Gastroesophageal sphincter (tissue), 4 donors: ENCODE data around the gene LSM8. TPM values are rescaled to one million over a fixed set of nuclear protein-coding genes. Genes with fewer than 3 reads are reported as not detected.

Source experiments
- ATAC-seq: fragments of 150-250 bp; one replicate; pipeline ENCODE4 v1.9.1; 2016; ENCODE audit warnings: mild to moderate bottlenecking, moderate library complexity
- H3K27ac ChIP-seq, 4 donors: fragments of 200-600 bp; sonication (generic) in 3 of 4; 1 replicate in 3 of 4; 2 replicates in 1 of 4; pipeline ENCODE4 v1.5.1; 2016 to 2019
- H3K27me3 ChIP-seq: fragments of 200-600 bp; sonication (generic); one replicate; pipeline ENCODE4 v1.5.1; 2019
- H3K36me3 ChIP-seq, 2 donors: fragments of 200-600 bp; sonication (generic); one replicate each; pipeline ENCODE4 v1.5.1; 2019; ENCODE audit warnings: control low read depth in 1 of 2
- H3K4me1 ChIP-seq, 3 donors: fragments of 200-600 bp; sonication (generic); 1 replicate in 2 of 3; 2 replicates in 1 of 3; pipeline ENCODE4 v1.5.1; 2016 to 2019; ENCODE audit warnings: control low read depth in 2 of 3
- H3K4me3 ChIP-seq, 2 donors: fragments of 200-600 bp; sonication (generic); one replicate each; pipeline ENCODE4 v1.5.1; 2019; ENCODE audit warnings: mild to moderate bottlenecking in 1 of 2, moderate library complexity in 1 of 2
- H3K9me3 ChIP-seq, 3 donors: fragments of 200-600 bp; sonication (generic); one replicate each; pipeline ENCODE4 v1.5.1; 2017 to 2019; ENCODE audit warnings: control low read depth in 2 of 3
- CTCF ChIP-seq, 4 experiments: fragments of 200-600 bp in 2 of 4; fragments of 450-650 bp in 2 of 4; sonication (generic) in 1 of 4; IDR thresholded peaks; one replicate each; pipeline ENCODE4 v1.5.1; 2017 to 2019; ENCODE audit warnings: antibody characterized with exemption in 4 of 4, mild to moderate bottlenecking in 2 of 4, moderate library complexity in 2 of 4
- EP300 ChIP-seq: sonication (generic); formaldehyde crosslinking; IDR thresholded peaks from one replicate; pipeline ENCODE4 v1.6.1; 2017; ENCODE audit warnings: antibody characterized with exemption, mild to moderate bottlenecking
- POLR2A ChIP-seq, 2 donors: fragments of 450-650 bp; IDR thresholded peaks; one replicate each; pipeline ENCODE4 v1.6.1; 2017; ENCODE audit warnings: antibody characterized with exemption in 2 of 2, mild to moderate bottlenecking in 2 of 2, moderate library complexity in 1 of 2
- POLR2AphosphoS5 ChIP-seq: sonication (generic); formaldehyde crosslinking; IDR thresholded peaks from one replicate; pipeline ENCODE4 v1.6.1; 2017; ENCODE audit warnings: antibody characterized with exemption
- WGBS, 2 donors: methylation state at CpG; one replicate each; pipeline ENCODE4 v1.1.5; 2018; ENCODE audit warnings: low coverage in 1 of 2; 5-methylcytosine and 5-hydroxymethylcytosine counted together
- total RNA-seq, 4 donors: library from RNA; depleted of rRNA; stranded (reverse); fragments of >200 nt; gene quantifications; one replicate each; pipeline ENCODE4 v1.1.0, GENCODE V29; 2016

Gene LSM8
- total RNA-seq, 4 donors from 2014 or later: 18.6 to 38.6 (median 28.9) TPM

DNA sequence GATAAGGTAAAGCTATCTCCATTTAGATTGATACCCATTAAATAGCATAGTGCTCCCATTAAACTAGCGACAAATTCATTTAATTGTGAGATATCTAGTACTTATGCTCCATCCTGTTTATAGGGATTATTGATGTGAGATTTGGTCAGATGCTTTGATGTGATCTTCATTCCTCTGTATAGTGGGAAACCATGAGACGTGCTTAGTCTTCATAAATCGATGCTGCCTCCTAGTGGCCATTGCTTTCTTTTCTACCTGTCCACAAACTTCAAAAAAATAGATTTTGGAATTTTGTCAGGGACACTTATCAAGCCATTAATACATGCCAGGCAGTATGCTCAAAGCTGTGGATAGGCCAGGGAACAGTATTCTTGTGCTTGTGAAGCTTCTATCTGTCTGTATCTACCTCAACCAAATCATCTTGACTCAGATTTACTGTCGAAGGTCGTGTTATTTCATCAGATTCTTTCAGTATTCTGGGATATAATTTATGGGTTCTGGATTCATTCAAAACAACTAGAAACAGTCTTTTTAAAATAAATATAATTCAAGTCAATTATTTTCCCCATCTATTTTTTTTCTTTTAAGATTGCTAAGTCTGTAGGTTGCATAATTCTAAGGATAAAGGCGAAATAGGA lies 12.0 kb downstream of the LSM8 start:
- no peaks in the 10 kb centered on the region for H3K9me3 ChIP-seq
- WGBS, 2 donors: 69 to 76% methylated on average over 4 to 5 of the region's 6 CpGs
- no peak for TF ChIP-seq EP300
- no peak for TF ChIP-seq POLR2AphosphoS5
- peak; percentile 56 to 70 (median 60) for TF ChIP-seq CTCF (IDR thresholded peaks at IDR 0.05)
- peaks cover 0 to 14% of the 10 kb centered on the region in 2 donors for H3K36me3 ChIP-seq
- peak; percentile 77 for ATAC-seq
- no peaks in the 10 kb centered on the region for H3K27me3 ChIP-seq
- H3K4me1 ChIP-seq: no peaks in the 10 kb centered on the region
- no peak overlapping the region for H3K4me3 ChIP-seq
- no peak overlapping the region for H3K27ac ChIP-seq

- H3K27me3 ChIP-seq: no peaks in the 10 kb centered on the region
- ATAC-seq: no peak
- no peaks in the 10 kb centered on the region for H3K9me3 ChIP-seq
- WGBS, 2 donors: 23 to 59% methylated on average over 2 of the region's 2 CpGs
- no peak overlapping the region for H3K4me3 ChIP-seq
- no peak overlapping the region for H3K27ac ChIP-seq
- TF ChIP-seq CTCF (IDR thresholded peaks at IDR 0.05) (no peak), POLR2AphosphoS5 (no peak), EP300 (no peak), POLR2A (IDR thresholded peaks at IDR 0.05) (no peak)
- H3K4me1 ChIP-seq: no peaks in the 10 kb centered on the region
- no peaks in the 10 kb centered on the region for H3K36me3 ChIP-seq
Observed at GRCh38 chr7:118202061-118202460, 18.1 kb downstream of the LSM8 start.

- H3K4me3 ChIP-seq: peak overlapping the region; percentile 55 to 64
- peak; percentile 87 for ATAC-seq
- H3K36me3 ChIP-seq: no peaks in the 10 kb centered on the region
- H3K27me3 ChIP-seq: no peaks in the 10 kb centered on the region
- WGBS, 2 donors: 15 to 20% methylated on average over 3 to 28 of the region's 49 CpGs
- TF ChIP-seq EP300 (no peak), POLR2AphosphoS5 (peak; percentile 38)
- peak overlapping the region in 3 of 4 donors; percentile 61 to 70 (median 69) for H3K27ac ChIP-seq
- no peaks in the 10 kb centered on the region for H3K9me3 ChIP-seq
- peaks cover 0 to 7% (median 0%) of the 10 kb centered on the region in 3 donors for H3K4me1 ChIP-seq
Observed at GRCh38 chr7:118214051-118214832, 30.3 kb downstream of the LSM8 start.

GRCh38 chr7:118214833-118215182 lies 30.8 kb downstream of the LSM8 start:
- peak overlapping the region; percentile 55 to 64 for H3K4me3 ChIP-seq
- H3K4me1 ChIP-seq: peaks cover 0 to 7% (median 0%) of the 10 kb centered on the region in 3 donors
- no peaks in the 10 kb centered on the region for H3K9me3 ChIP-seq
- H3K27me3 ChIP-seq: no peaks in the 10 kb centered on the region
- TF ChIP-seq CTCF (IDR thresholded peaks at IDR 0.05) (no peak), POLR2A (IDR thresholded peaks at IDR 0.05) (no peak), EP300 (no peak), POLR2AphosphoS5 (no peak)
- H3K36me3 ChIP-seq: no peaks in the 10 kb centered on the region
- no peak for ATAC-seq
- WGBS, 2 donors: 20 to 39% methylated on average over 3 of the region's 3 CpGs
- H3K27ac ChIP-seq: peak overlapping the region in 3 of 4 donors; percentile 61 to 70 (median 69)

- 64 to 73% methylated on average over 1 of the region's 1 CpG for WGBS, 2 donors
- no peaks in the 10 kb centered on the region for H3K36me3 ChIP-seq
- peaks cover 0 to 7% (median 0%) of the 10 kb centered on the region in 3 donors for H3K4me1 ChIP-seq
- ATAC-seq: no peak
- H3K27ac ChIP-seq: no peak overlapping the region
- H3K27me3 ChIP-seq: no peaks in the 10 kb centered on the region
- TF ChIP-seq EP300 (no peak), CTCF (IDR thresholded peaks at IDR 0.05) (no peak), POLR2AphosphoS5 (no peak), POLR2A (IDR thresholded peaks at IDR 0.05) (no peak)
- H3K4me3 ChIP-seq: no peak overlapping the region
- no peaks in the 10 kb centered on the region for H3K9me3 ChIP-seq
Observed at GRCh38 chr7:118217210-118217619, 33.3 kb downstream of the LSM8 start.
